Measurements from ENCODE around the gene DNAJC15.

The DNAJC15 gene

DNA sequence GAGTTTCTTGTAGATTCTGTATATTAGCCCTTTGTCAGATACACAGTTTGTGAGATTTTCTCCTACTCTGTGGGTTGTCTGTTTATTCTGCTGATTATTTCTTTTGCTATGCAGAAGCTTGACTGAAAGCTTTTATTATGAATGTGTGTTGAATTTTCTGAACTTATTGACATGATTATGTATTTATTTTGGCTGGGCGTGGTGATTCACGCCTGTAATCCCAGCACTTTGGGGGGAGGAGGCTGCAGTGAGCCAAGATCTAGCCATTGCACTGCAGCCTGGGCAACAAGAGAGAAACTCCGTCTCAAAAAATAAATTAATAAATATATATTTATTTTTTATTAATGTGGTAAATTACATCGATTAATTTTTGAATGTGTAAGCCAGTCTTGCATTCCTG, 78.9 kb downstream of the DNAJC15 start:
- Histone ChIP-seq H3K9me3 (peaks cover 7% of the 10 kb centered on the region; the same call in 1 of the 2 replicates), H3K27me3 (no peaks in the 10 kb centered on the region), H3K4me1 (peaks cover 9% of the 10 kb centered on the region), H3K27ac (no peak overlapping the region), H4K20me1 (no peaks in the 10 kb centered on the region), H3K9ac (no peak overlapping the region), H3K4me3 (no peak overlapping the region), H3K36me3 (no peaks in the 10 kb centered on the region), H3K4me2 (no peak overlapping the region)
- TF ChIP-seq Cebpa-rat (IDR thresholded peaks at IDR 0.05): no peak

DNA sequence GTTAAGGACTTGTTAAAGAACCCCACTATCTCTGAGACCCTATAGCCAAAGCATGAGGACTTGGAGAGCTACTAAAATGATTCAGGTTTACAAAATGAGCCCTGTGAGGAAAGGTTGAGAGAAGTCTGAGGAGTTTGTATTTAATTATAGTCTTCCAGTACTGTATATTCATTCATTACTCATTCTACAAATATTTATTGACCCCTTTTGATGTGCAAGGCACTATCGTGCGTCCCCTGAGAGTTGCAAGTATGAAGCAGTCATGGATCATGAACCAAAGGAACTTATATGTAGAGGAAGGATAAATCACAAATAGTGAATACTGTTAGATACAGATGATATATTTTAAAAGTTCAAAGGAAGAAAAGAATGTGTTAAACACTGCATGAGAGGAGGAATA, 84.4 kb downstream of the DNAJC15 start:
- Histone ChIP-seq H3K36me3 (no peaks in the 10 kb centered on the region), H3K9me3 (no peaks in the 10 kb centered on the region), H3K27me3 (no peaks in the 10 kb centered on the region), H3K27ac (no peak overlapping the region), H3K4me2 (peak overlapping the region; percentile 35), H3K9ac (no peak overlapping the region), H3K4me1 (peaks cover 19% of the 10 kb centered on the region), H3K4me3 (no peak overlapping the region), H4K20me1 (no peaks in the 10 kb centered on the region)
- TF ChIP-seq Cebpa-rat (IDR thresholded peaks at IDR 0.05): no peak

DNA sequence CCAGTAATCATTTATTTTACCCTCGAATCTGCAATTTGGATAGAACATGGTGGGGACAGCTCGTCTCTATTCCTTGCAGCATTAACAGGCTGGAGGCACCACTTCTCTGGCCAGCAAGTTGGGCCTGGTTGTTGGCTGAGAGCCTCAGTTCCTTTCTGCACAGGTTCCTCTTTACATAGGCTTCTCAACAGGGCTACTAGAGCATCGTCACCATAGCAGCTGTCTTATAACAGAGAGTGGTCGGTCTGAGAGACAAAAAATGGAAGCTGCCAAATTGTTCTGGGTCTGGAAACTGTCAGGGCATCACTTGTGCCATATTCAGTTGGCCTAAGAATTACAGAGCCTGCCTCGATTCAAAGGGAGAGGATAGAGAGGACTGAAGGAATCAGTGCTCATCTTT, 86.7 kb downstream of the DNAJC15 start:
- Histone ChIP-seq H3K9ac (no peak overlapping the region), H3K36me3 (no peaks in the 10 kb centered on the region), H3K27me3 (no peaks in the 10 kb centered on the region; the same call in 1 of the 2 replicates), H3K4me2 (no peak overlapping the region), H3K4me1 (peaks cover 19% of the 10 kb centered on the region), H3K27ac (no peak overlapping the region), H3K4me3 (no peak overlapping the region), H3K9me3 (no peaks in the 10 kb centered on the region), H4K20me1 (no peaks in the 10 kb centered on the region)
- TF ChIP-seq Cebpa-rat (IDR thresholded peaks at IDR 0.05): no peak

DNA sequence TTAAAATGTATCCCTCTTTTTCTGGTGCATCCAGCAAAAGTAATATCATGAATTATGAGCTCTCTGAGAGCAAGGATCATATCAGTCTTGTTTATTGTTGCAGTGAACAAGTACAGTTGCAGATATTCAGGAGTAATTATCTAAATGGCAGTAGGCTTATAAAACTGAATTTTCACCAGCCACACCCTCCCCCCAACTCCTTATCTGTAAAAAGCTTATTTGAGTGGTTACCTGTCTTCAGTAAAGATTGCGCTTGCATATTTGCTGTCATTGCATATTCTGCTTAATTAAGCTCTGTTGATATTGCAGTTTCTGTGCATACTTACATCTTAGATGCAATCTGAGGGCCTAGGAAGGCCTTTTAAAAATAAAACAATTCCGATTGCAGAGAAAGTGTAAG, 87.3 kb downstream of the DNAJC15 start:
- H3K9ac ChIP-seq: no peak overlapping the region
- H4K20me1 ChIP-seq: no peaks in the 10 kb centered on the region
- H3K36me3 ChIP-seq: no peaks in the 10 kb centered on the region
- no peaks in the 10 kb centered on the region; the same call in 1 of the 2 replicates for H3K27me3 ChIP-seq
- no peaks in the 10 kb centered on the region for H3K9me3 ChIP-seq
- peaks cover 17% of the 10 kb centered on the region for H3K4me1 ChIP-seq
- no peak overlapping the region for H3K4me3 ChIP-seq
- no peak for TF ChIP-seq Cebpa-rat (IDR thresholded peaks at IDR 0.05)
- no peak overlapping the region for H3K27ac ChIP-seq
- no peak overlapping the region for H3K4me2 ChIP-seq

DNA sequence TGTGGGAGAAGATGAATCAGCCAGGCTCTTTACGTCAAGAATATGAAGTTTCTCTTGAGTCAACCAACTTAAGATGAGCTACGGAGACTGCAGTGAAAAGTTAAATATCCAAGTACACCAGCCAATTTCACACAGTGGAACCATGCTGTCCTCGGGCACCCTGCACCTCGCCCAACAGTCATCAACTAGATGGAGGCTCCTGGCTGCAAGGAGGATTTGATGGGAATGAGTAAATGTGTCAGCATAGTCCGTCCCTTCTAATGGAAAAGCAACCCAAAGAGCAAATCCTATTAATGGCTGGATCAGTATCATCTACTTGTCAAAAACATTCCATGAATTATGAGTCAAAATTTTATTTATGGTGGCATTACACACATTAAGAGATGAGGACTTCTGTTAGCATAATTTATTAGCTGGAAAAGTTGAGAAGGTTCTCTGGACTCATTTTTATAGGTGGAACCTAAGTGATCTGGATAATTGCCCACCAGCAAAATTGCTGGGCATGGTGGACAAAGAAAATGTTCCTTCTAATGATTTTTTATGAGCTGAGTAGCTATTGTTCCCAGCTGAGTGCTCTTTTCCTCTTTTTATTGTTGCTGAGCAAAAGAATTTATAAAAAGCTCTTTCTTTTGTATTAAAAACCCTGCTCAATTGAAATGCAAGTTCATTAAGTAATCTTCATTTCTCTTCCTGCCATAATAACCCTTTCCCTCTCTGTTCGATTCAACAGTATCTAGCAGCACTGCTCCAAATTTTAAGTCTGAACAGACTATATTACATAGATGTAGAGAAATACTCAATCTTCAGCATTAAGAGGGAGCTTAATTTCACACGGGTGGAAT, 88.4 kb downstream of the DNAJC15 start:
- no peaks in the 10 kb centered on the region for H4K20me1 ChIP-seq
- no peak overlapping the region for H3K4me3 ChIP-seq
- H3K27me3 ChIP-seq: no peaks in the 10 kb centered on the region; the same call in 1 of the 2 replicates
- no peaks in the 10 kb centered on the region for H3K9me3 ChIP-seq
- H3K4me1 ChIP-seq: peaks cover 10% of the 10 kb centered on the region
- H3K36me3 ChIP-seq: no peaks in the 10 kb centered on the region
- no peak overlapping the region for H3K4me2 ChIP-seq
- TF ChIP-seq Cebpa-rat (IDR thresholded peaks at IDR 0.05): no peak
- H3K9ac ChIP-seq: no peak overlapping the region
- no peak overlapping the region for H3K27ac ChIP-seq

DNA sequence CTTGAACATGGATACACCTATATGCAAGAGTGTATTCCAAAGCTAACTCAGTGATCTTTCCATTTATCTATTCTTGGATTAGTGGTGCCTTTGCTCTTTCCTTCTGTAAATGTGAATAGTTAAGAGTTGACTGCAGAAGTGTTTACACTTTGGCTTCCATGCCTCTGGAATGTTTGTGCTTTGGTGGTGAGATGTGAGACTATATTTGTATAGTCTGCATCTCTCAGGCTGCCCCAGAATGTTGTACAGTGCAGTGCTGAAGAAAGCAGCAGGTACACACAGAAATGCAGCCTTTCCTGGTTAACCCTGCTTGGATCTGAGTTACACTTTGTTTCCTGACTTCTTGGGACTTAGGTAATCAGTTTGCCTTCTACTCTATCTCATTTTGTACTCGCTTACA, 90.2 kb downstream of the DNAJC15 start:
- Histone ChIP-seq H3K4me2 (no peak overlapping the region), H3K9me3 (no peaks in the 10 kb centered on the region), H3K4me3 (no peak overlapping the region), H3K36me3 (no peaks in the 10 kb centered on the region), H3K9ac (no peak overlapping the region), H3K27ac (no peak overlapping the region), H3K4me1 (no peaks in the 10 kb centered on the region), H3K27me3 (no peaks in the 10 kb centered on the region; the same call in 1 of the 2 replicates), H4K20me1 (no peaks in the 10 kb centered on the region)
- no peak for TF ChIP-seq Cebpa-rat (IDR thresholded peaks at IDR 0.05)

DNA sequence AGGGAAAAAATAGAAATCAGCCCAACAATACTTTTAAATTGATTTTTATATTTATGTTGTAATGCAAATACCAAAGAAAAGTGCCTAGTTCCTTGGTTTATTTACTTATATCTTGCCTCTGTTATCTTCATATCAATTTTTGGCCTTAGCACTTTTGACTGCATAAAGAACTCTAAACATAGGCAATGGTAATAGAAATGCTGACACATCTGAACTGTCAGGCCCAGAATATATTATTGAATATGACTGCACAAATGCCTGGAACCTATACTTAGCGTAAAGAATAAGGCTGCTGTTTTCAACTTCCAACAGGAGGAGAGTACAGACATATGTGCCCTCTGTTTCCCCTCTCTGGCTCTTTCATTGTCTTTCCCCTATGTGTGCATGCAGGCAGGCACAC, 91.1 kb downstream of the DNAJC15 start:
- no peaks in the 10 kb centered on the region for H4K20me1 ChIP-seq
- H3K9me3 ChIP-seq: no peaks in the 10 kb centered on the region
- H3K27ac ChIP-seq: no peak overlapping the region
- H3K4me2 ChIP-seq: no peak overlapping the region
- no peaks in the 10 kb centered on the region for H3K4me1 ChIP-seq
- H3K4me3 ChIP-seq: no peak overlapping the region
- no peaks in the 10 kb centered on the region for H3K36me3 ChIP-seq
- no peaks in the 10 kb centered on the region; the same call in 1 of the 2 replicates for H3K27me3 ChIP-seq
- no peak overlapping the region for H3K9ac ChIP-seq
- TF ChIP-seq Cebpa-rat (IDR thresholded peaks at IDR 0.05): no peak

DNA sequence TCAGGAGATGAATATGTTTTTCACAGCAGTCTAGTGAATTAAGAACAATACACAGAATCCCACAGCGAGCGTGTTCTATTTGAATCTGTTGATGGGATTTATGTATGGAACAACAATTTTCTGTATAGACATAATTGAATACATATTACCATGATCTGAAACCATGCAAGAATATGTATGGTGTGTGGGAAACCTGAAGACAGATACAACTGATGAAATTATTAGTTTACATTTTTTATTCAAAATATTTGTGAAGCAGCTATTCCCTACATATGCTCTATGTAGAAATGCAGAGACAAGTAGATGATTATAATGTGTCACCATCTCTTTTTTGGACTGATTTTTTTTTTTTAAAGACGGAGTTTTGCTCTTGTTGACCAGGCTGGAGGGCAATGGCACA, 91.8 kb downstream of the DNAJC15 start:
- Histone ChIP-seq H3K4me3 (no peak overlapping the region), H3K9ac (no peak overlapping the region), H3K27ac (no peak overlapping the region)

DNA sequence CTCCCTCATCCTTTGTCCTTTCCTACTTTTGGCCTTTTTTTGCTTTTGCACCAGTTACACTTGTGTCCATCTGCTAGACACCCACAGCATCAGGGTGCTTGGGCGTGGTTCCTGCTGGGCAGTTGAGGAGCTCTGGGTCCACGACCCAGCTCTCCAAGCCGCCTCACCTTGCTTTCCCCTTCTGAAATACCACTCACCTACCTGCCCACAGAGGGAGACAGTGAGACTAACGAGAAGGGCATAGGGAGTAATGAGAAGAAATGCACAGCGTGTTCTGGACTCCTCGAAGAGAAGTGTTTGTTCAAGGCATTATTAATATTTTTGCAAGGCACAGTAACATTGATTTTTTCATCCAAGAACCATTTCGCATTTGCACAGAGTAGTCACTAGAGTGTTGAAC, 92.9 kb downstream of the DNAJC15 start:
- H4K20me1 ChIP-seq: no peaks in the 10 kb centered on the region
- H3K4me1 ChIP-seq: no peaks in the 10 kb centered on the region
- no peak for TF ChIP-seq Cebpa-rat (IDR thresholded peaks at IDR 0.05)

More for the DNA sequence above, 91.8 kb downstream of the DNAJC15 start:
- Histone ChIP-seq H4K20me1 (no peaks in the 10 kb centered on the region), H3K27me3 (no peaks in the 10 kb centered on the region; the same call in 1 of the 2 replicates), H3K4me2 (no peak overlapping the region), H3K4me1 (no peaks in the 10 kb centered on the region), H3K36me3 (no peaks in the 10 kb centered on the region), H3K9me3 (no peaks in the 10 kb centered on the region)
- TF ChIP-seq Cebpa-rat (IDR thresholded peaks at IDR 0.05): no peak

GRCh38 chr13:43118521-43118920, 95.1 kb downstream of the DNAJC15 start:
- Histone ChIP-seq H3K4me2 (no peak overlapping the region), H3K9me3 (no peaks in the 10 kb centered on the region), H3K9ac (no peak overlapping the region), H3K36me3 (no peaks in the 10 kb centered on the region), H3K27ac (no peak overlapping the region), H4K20me1 (no peaks in the 10 kb centered on the region), H3K4me1 (no peaks in the 10 kb centered on the region), H3K27me3 (no peaks in the 10 kb centered on the region; the same call in 1 of the 2 replicates), H3K4me3 (no peak overlapping the region)
- TF ChIP-seq Cebpa-rat (IDR thresholded peaks at IDR 0.05): no peak

More for the DNA sequence above, 92.9 kb downstream of the DNAJC15 start:
- Histone ChIP-seq H3K4me2 (no peak overlapping the region), H3K27me3 (no peaks in the 10 kb centered on the region; the same call in 1 of the 2 replicates), H3K9me3 (no peaks in the 10 kb centered on the region), H3K27ac (no peak overlapping the region), H3K36me3 (no peaks in the 10 kb centered on the region), H3K9ac (no peak overlapping the region), H3K4me3 (no peak overlapping the region)
